ENCODE measurements around the gene RREB1.

Gene RREB1

DNA sequence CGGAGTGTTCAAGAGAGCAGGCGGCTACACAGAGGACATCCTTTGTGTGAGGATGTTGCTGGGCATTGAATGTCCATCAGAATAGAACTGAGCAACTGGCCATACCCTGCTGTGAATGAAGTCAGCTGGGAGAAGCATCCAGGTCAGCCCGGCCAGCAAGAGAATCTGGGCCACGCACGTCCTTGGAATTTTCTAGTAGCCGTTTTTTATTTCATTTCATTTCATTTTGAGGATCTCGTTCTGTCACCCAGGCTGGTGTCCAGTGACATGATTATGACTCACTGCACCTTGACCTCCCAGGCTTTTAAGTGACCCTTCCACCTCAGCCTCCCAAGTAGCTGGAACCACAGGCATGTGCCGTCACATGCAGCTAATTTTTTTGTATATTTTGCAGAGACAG is 107.4 kb downstream of the RREB1 start:
- DNase-seq (ENCODE audit: low read depth in 3 of 3, low spot score in 1 of 3): no peak

DNA sequence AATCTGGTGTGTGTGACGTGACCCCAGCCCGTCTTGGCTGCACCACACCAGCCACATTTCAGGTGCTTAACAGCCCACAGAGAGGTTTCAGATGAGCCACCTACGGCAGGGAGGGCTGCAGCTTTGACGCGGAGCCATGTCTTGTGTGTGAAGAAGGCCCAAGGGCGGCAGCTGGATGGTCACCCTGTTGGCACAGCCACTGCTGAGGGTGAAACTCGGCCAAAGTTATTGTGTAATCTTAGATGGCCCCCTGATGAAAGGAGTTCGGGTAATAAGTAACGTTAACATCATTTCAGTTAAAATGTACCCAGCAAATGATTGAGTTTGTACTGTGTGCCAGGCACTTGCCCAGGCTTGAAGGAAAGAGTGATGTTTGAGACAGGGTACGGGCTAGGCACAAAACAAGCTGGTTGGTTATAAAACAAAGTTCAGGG is 108.1 kb downstream of the RREB1 start:
- no peak for DNase-seq (ENCODE audit: low read depth in 3 of 3, low spot score in 1 of 3)

DNA sequence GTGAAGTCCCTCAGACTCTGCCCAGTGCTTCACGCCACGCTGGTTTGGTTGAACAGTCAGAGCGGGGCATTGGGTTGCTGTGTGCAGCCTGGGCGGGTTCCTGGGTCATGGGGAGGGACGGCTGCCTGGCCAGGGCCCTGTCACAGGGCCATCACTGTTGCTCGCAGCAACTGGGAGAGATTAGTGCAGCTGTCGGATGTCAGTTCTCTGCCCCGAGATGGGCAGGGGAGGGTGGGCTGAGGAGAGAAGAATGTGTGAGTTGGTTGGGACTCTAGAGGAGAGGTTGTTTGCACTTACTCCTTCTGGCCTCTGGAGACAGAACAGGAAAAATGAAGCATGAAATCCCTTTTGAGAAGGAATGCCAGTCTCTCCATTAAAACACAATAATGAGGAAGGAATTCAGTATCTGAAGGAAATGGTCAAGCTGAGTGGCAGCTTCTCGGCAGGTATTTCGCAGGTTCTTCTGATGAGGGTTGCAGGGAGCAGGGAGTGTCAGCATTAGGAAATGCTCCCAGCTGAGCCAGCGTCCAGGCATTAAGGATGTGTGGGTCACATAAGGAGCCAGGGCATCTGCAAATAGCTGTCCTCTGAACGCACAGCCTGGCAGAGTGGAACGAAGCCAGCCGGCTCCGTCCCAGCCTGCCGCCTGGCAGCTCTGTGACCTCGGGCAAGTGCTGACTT is 109.3 kb downstream of the RREB1 start:
- DNase-seq (ENCODE audit: low read depth in 3 of 3, low spot score in 1 of 3): no peak

DNA sequence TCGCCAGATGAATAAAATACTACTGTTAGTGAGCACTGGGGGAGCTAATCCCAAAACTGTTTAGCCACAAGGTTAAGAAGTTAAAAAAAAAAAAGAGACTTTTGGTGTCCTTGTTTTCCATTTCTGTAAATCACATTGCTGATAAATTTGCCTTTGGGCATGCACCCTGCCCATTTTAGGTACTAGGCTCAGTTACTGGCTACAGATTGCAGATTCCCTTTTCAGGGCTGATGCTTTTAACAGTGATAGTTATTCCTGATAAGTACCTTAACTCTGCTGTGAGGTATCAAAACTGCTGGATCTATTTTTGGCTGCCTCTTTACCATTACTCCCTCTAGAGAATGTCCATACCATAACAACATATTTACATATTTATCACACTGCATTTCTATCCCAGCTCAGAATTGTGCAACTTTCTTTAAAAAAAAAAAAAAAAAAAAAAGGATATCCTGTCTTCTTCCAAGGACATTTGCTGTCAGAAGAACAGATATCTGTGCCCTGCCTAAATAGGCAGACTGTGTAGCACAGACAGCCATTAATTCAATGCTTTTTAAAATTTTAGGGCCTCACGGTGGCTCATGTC is 110.7 kb downstream of the RREB1 start:
- no peak for DNase-seq (ENCODE audit: low read depth in 3 of 3, low spot score in 1 of 3)

DNA sequence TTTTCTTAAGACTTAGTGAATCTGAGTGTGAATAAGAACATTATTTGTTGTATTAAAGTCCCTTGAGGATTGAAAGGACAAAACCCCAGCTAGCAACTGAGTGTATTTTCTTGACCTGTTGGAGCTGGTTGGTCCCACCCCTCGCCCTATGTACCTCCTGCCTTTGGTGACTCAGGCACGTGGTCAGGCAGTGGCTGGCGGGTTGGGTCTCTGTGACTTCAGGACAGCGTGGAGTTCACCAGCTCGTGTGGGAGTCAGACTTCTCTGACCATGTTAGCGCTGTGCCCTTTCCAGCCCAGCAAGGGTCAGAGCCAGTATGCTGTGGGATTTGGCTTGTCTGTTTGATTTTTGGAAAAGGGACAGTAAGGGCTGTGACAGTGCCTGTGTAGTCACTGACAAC is 111.5 kb downstream of the RREB1 start:
- DNase-seq (ENCODE audit: low read depth in 3 of 3, low spot score in 1 of 3): no peak

DNA sequence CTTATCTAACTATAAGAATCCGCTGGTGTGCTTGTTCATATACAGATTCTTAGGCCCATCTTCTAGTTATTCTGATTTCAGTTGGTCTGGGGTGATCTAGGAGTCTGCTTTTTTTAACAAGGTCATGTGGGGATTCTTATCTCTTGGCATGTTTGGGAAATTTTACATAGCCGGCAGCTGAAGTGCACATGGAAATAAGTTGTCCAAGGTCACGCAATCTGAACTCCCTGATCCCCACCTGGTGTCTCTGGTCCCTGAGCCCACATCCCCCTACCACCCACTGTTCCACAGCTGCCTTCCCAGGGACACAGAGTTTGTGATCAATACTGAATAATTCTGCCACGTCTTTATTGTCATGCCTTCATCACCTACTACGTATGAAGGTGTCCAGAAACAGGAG is 114.4 kb downstream of the RREB1 start:
- no peak for DNase-seq (ENCODE audit: low read depth in 3 of 3, low spot score in 1 of 3)

DNA sequence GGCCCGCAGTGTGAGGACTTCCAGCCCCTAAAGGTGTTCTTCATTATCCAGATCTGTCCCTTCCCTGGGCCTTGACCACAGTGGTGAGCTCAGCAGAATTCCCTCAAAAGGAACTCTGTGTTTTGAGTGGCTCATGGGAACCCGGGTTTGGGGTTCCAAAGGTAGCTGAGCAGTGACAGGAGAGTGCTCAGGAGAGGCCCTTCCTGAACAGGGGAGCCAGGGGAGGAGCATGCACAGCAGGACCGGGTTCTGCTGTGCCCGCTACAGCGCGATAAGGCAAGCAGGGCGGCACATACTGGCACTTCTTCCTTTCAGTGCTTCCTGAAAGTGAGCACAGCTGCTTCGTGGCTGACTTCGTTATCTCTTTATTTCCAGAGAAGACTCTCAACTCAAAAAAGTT is 117.0 kb downstream of the RREB1 start:
- no peak for DNase-seq (ENCODE audit: low read depth in 3 of 3, low spot score in 1 of 3)

DNA sequence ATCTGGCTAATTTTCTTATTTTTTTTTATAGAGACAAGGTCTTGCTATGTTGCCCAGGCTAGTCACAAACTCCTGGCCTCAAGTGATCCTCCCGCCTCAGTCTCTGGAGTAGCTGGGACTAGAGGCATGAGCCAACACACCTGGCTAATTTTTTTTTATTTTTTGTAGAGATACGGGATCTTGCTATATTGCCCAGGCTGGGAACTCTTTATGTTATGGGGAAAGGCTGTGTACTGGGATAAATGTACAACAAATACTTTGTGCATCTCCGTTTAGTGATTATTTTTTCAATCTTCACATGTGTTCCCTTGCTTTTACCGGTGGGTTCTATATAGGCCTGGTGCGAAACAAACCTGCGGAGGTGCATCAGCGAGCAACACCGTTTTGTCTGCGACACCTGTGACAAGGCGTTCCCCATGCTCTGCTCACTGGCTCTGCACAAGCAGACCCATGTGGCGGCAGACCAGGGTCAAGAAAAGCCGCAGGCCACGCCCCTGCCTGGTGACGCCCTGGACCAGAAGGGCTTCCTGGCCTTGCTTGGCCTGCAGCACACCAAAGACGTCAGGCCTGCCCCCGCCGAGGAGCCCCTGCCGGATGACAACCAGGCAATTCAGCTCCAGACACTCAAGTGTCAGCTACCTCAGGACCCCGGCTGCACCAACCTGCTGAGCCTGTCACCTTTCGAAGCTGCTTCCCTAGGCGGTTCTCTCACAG is 121.1 kb downstream of the RREB1 start:
- no peak for DNase-seq (ENCODE audit: low read depth in 3 of 3, low spot score in 1 of 3)

DNA sequence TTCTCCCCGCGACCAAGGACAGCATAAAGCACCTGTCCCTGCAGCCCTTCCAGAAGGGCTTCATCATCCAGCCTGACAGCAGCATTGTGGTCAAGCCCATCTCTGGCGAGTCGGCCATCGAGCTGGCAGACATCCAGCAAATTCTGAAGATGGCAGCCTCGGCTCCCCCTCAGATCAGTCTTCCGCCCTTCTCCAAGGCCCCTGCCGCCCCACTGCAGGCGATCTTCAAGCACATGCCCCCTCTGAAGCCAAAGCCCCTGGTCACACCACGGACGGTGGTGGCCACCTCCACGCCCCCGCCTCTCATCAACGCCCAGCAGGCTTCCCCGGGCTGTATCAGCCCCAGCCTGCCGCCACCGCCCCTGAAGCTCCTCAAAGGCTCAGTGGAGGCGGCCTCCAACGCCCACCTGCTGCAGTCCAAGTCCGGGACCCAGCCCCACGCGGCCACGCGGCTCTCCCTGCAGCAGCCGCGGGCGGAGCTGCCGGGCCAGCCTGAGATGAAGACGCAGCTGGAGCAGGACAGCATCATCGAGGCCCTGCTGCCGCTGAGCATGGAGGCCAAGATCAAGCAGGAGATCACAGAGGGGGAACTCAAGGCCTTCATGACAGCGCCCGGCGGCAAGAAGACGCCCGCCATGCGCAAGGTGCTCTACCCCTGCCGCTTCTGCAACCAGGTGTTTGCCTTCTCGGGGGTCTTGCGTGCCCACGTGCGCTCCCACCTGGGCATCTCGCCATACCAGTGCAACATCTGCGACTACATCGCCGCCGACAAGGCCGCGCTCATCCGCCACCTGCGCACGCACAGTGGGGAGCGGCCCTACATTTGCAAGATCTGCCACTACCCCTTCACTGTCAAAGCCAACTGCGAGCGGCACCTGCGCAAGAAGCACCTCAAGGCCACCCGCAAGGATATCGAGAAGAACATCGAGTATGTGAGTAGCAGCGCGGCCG is 121.9 kb downstream of the RREB1 start:
- no peak for DNase-seq (ENCODE audit: low read depth in 3 of 3, low spot score in 1 of 3)

DNA sequence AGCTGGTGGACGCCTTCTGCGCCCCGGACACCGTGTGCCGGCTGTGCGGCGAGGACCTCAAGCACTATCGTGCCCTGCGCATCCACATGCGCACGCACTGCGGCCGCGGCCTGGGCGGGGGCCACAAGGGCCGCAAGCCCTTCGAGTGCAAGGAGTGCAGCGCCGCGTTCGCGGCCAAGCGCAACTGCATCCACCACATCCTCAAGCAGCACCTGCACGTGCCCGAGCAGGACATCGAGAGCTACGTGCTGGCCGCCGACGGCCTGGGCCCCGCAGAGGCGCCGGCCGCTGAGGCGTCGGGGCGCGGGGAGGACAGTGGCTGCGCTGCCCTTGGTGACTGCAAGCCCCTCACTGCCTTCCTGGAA is 122.5 kb downstream of the RREB1 start:
- no peak for DNase-seq (ENCODE audit: low read depth in 3 of 3, low spot score in 1 of 3)

DNA sequence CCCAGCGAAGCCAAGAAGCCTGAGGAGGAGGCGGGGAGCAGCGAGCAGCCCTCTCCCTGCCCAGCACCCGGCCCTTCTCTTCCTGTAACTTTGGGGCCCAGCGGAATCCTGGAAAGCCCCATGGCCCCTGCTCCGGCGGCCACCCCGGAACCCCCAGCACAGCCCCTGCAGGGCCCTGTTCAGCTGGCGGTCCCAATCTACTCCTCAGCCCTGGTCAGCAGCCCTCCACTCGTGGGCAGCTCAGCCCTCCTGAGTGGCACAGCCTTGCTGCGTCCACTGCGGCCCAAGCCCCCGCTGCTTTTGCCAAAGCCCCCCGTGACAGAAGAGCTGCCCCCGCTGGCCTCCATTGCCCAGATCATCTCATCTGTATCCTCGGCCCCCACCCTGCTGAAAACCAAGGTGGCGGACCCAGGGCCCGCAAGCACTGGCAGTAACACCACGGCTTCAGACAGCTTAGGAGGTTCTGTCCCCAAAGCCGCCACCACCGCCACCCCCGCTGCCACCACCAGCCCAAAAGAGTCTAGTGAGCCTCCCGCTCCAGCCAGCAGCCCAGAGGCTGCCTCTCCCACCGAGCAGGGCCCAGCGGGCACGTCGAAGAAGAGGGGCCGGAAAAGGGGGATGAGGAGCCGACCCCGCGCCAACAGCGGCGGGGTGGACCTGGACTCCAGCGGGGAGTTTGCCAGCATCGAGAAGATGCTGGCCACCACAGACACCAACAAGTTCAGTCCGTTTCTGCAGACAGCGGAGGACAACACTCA is 123.4 kb downstream of the RREB1 start:
- DNase-seq (ENCODE audit: low read depth in 3 of 3, low spot score in 1 of 3): no peak

DNA sequence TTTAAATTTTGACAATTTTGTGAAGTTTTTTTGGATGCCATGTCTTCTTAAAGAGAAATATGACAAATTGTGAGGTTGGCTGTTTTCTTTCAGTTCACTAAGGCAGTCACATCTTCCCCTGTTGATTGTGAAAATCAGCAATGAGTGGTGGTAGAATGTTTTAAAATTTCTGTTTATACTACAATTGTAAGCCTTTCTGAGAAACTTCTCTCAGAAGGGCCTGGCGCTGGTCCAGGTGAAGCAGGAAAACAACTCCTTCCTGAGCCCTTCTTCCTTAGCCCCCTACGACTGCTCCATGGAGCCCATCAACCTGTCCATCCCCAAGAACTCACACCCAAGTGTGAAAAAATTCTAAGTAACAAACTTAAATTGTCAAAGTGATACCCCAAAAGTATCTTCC is 124.6 kb downstream of the RREB1 start:
- DNase-seq (ENCODE audit: low read depth in 3 of 3, low spot score in 1 of 3): no peak

DNA sequence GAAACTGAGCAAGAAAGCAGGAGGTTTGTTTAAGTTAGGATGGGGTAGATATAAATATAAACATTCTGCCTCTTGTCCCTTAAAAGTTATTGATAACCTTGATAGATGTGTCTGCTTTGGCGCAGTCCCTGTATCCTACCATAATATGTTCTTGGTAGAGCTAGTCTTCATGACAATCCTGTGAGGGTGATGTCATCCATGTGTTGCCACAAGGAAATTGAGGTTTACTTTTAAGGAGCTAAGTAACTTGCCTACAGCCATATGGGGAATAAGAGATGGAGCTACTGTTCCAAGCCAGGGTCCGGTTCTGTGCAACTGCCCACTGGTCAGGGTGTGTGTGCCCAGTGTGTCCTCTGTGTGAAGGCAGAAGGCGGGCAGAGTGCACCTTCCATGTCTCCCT is 126.8 kb downstream of the RREB1 start:
- no peak for DNase-seq (ENCODE audit: low read depth in 3 of 3, low spot score in 1 of 3)

DNA sequence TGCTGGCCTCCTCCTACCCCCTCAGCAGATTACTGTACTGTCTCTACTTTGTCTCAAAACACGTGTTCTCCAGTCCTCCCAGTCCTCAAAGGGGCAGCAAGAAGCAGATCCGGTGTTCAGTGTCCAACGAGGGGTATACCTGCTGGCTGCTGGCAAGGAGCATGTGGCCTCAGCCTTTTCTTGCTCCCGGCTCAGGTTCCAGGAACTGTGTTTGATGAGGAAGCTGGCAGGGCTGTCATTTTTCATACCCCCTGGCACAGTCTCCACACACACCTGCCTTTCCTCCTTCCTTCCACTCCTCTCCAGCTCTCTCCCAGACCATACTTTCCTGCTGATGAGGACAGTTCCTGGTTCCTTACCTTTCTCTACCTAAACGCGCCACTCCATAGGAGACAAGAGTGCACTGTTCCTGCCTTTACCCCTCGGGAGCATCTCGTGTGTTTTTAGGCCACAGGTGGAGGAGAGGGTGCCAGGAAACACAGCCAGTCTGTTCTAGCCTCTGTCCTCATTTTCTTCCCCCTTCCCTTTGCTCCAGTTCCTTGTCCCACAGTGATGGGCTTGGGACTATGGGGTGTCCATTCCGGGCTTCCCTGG is 128.0 kb downstream of the RREB1 start:
- DNase-seq (ENCODE audit: low read depth in 3 of 3, low spot score in 1 of 3): no peak

DNA sequence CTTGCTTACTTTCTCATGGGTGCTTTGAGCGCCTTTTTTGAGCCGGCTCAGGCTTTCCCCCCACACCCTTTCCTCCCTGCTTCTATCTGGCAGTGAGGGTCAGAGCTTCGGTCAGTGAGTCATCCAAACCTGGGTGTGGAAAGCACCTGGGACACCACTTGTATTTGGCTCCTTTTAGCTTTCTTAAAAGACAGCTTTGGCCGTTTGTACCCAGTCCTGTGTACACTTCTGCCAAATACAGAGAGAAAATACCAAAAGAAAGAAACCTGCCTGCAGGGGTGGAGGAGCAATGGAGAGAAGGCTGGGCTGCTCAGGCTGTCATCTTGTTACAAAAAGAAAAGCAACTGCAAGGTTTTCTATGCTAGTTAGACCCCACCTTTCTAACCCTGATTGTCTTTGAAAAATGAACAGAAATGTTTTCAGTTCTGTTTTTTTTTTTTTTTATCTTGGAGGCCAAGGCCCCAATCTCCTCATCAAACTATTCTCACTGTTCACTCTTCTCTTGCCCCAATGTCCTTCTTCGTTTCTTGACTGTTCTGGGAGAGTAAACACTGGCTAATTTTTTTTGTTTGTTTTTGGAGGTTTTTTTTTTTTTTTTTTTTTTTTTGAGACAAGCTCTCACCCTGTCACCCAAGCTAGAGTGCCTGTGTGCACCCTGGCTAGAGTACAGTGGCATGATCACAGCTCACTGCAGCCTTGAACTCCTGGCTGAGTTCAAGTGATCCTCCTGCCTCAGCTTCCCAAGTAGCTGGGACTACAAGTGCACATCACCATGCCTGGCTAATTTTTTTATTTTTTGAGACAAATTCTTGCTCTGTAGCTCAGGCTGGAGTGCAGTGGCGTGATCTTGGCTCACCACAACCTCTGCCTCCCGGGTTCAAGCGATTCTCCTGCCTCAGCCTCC is 128.8 kb downstream of the RREB1 start:
- DNase-seq (ENCODE audit: low read depth in 3 of 3, low spot score in 1 of 3): no peak

DNA sequence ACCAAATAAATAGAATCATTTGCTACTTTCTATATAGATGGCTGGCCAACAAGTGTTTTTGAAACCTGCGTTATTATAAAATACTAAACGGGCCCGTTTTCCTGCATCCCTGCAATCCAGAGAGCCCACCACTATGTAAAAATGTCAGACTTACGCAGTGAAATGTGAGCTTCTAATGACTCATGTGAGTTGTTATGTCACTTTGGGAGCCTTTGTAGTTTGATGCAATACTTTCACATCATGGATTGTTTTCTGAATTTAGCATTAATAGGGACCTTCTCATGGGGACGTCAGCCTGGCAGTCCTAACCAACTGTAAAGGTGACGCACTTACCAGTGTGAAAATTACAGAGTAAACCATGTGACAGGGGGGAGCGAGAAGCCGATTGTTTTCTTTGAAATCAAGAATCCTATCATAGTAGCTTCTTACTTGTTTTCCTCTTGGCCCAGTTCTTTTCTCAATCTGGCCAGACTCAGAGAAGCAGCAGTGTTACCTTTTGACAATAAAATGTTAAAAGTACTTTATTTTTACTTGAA is 130.0 kb downstream of the RREB1 start:
- DNase-seq (ENCODE audit: low read depth in 3 of 3, low spot score in 1 of 3): no peak

DNA sequence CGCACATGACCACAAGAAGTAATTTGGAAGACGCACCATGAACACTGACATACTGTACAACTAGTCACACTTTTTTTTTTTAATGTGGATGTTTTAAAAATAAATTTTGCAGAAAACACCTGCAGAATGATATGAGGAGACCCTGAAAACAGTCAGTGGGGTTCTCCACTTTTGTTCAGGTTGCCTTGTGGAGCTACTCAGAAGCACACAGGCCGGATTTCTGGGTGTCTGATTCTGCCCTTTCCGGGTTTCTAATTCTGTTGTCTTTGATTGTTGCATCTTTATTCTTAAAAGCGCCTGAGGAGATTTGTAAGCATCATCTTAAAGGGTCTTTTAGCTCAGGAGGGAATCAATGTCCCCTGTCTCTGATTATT is 130.8 kb downstream of the RREB1 start:
- DNase-seq (ENCODE audit: low read depth in 3 of 3, low spot score in 1 of 3): no peak

DNA sequence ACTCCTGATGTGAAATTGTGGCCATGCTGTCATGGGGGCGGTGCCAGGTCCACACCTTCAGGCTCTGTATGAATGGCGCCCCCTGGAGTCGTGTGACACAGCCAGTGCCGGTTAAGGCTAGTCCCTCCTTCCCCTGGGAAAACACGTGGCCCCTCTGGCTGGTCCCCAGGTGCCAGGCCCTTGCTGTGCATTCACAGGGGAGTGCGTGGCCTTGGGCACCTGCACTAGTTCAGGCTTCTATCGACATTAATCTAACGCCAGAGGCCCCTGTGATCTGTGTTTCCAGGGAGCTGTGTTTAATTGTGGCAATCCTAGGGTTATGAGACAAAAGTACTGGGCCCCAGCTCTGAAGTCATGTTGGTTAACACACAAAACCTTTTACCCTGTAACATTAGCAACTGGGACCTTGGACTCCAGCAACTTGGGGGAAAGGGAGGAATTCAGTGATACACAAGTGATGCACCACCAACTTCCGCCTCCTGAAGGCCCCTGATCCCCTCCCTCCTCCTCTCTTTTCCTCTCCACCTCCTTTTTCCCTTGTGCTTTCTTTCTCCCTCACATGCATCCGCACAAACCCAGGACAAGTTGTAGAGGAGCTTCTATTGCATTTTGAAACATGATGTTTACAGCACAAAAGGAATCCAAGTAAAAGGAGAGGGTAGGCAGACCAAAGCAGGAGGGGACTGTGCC is 131.3 kb downstream of the RREB1 start:
- DNase-seq (ENCODE audit: low read depth in 3 of 3, low spot score in 1 of 3): peak in 2 of 3 donors; percentile 34 to 67

DNA sequence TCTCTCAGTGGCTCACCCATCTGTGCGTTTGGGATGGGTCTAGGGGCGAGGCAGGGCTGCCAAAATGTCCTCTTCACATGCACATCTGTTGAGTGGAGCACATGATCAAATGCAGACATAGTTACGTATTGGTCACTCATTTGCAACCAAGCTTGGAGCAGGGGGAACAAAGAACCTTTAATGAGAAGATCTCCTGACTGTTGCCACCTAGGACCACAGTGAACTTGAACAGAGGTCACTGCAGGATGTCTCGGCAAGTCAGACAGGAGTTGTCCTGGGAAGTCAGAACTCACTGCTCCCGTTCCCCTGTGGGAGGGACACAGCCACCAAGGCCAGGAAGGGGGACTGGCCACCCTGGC is 131.8 kb downstream of the RREB1 start:
- DNase-seq (ENCODE audit: low read depth in 3 of 3, low spot score in 1 of 3): no peak
